GM18870 (cell line): Measurements from ENCODE around the gene YDJC.
"Not testable (repeated sequence)": the region's sequence is repeated elsewhere in the genome, so short reads cannot be mapped to it uniquely, and the experiment has no call there.

Experiments used
- ATAC-seq: cut with Tn5 transposase; IDR thresholded peaks from one replicate; pipeline ENCODE4 v1.9.1; 2021; ENCODE audit warnings: moderate library complexity; ENCODE audit not compliant: unreplicated experiment

Gene YDJC, protein sequence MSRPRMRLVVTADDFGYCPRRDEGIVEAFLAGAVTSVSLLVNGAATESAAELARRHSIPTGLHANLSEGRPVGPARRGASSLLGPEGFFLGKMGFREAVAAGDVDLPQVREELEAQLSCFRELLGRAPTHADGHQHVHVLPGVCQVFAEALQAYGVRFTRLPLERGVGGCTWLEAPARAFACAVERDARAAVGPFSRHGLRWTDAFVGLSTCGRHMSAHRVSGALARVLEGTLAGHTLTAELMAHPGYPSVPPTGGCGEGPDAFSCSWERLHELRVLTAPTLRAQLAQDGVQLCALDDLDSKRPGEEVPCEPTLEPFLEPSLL

DNA sequence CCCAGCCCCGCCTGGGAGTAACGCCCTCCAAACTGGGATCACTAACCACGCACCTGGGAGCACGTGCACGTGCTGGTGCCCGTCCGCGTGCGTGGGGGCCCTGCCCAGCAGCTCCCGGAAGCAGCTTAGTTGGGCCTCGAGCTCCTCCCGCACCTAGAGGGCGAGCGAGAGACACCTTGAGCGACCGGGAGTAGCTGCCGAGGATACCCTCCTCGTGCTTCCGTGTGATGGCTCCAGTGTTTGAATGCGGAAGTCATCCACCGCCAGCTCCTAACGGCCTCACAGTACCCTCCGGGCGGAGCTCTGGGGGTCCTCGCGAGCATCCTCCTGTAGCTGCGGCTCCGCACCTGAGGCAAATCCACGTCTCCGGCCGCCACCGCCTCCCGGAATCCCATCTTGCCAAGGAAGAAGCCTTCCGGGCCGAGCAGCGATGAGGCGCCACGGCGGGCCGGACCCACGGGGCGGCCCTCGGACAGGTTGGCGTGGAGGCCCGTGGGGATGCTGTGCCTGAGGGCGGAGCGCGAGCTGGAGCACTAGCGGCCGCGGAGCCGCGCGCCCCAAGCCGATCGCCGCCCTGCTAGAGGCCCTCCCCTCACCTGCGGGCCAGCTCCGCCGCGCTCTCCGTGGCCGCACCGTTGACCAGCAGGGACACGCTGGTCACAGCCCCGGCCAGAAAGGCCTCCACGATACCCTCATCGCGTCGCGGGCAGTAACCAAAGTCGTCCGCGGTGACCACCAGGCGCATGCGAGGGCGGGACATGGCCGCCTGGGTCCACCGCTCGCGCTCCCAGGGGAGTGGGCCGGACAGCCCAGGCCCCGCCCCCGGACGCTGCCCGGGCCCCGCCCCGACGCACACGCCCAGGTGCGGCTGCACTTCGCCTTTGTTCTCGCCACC lies at the start of gene YDJC:
Gene YDJC, minus strand, starts transcription at position 768 of the 895 bp plus-strand sequence. Its CDS starts 8 bp downstream, at position 760.
- ATAC-seq: peak; percentile 68

DNA sequence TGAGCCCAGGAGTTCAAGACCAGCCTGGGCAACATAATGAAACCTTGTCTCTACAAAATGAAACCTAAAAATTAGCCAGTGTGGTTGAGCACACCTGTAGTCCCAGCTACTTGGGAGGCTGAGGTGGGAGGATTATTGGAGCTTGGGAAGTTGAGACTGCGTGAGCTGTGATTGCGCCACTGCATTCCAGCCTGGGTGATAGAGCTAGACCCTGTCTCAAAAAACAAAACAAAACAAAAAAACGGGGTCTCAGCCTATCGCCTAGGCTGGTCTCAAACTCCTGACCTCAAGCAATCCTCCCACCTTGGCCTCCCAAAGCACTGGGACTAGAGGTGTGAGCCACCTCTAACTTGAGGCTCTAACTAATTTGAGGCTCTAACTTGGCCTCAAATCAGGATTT lies 49.6 kb upstream of the YDJC start:
- no peak for ATAC-seq

DNA sequence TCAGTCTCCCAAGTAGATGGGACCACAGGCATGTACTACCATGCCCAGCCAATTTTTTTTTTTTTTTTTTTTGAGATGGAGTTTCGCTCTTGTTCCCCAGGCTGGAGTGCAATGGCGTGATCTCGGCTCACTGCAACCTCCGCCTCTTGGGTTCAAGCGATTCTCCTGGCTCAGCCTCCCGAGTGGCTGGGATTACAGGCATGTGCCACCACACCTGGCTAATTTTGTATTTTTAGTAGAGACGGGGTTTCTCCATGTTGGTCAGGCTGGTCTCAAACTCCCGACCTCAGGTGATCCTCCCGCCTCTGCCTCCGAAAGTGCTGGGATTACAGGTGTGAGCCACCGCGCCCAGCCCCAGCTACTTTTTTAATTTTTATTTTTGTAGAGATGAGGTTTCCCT lies 49.0 kb upstream of the YDJC start:
- ATAC-seq: not testable (repeated sequence)

DNA sequence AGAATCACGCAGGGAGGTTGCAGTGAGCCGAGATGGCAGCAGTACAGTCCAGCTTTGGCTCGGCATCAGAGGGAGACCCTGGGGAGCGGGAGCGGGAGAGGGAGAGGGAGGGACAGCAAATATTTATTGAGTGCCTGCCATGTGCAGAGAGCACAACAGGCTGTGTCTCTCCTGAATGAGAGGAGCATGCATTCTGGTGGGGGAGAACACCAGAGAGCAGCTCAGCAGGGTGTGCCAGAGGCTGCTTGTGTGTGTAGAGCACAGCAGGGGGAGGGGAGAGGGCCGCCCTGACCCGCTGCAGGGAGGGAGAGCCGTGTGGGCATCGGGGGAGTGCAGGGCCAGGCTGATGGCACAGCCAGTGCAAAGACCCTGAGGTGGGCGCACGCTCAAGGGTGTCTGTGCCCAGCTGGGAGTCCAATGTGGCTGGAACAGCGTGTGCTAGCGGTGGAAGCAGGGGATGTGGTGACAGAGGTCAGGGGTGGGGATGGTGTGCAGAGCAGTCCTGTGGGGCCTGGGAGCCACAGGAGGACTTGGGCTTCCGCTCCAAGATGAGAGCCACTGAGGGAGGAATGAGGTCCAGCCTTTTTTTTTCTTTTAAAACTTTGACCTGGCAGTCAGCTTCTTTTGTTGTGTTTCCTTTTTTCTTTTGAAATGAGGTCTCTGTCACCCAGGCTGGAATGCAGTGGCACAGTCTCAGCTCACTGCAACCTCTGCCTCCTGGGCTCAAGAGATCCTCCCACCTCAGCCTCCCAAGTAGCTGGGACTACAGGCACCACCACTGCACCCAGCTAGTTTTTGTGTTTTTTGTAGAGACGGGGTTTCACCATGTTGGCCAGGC lies 48.0 kb upstream of the YDJC start:
- ATAC-seq: no peak

DNA sequence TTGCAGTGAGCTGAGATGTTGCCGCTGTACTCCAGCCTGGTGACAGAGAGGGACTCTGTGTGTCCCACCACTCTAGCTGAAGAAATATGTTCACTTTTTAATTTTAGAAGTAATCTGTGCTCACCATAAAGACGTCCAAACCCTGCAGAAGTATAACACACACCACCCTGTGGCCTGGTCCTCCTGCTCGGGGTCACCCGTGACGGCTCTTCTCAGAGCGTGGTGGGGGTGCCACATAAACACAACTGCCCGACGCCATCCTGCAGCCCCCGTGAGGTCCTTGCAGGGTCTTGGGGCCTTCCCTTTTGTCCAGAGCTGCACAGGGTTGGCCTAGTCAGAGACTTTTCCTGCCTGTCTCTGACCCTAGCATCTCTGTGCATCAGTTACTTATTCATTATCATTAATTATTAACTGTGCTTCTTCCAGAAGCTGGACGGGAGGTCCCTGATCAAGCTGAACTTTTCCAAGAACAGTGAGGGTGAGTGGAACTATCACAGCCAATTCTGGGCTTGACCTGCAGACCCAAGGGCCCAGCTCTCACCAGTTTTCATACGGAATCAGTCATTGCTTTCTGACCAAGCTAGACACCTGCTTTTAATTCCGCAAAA lies 44.9 kb upstream of the YDJC start:
- ATAC-seq: no peak

DNA sequence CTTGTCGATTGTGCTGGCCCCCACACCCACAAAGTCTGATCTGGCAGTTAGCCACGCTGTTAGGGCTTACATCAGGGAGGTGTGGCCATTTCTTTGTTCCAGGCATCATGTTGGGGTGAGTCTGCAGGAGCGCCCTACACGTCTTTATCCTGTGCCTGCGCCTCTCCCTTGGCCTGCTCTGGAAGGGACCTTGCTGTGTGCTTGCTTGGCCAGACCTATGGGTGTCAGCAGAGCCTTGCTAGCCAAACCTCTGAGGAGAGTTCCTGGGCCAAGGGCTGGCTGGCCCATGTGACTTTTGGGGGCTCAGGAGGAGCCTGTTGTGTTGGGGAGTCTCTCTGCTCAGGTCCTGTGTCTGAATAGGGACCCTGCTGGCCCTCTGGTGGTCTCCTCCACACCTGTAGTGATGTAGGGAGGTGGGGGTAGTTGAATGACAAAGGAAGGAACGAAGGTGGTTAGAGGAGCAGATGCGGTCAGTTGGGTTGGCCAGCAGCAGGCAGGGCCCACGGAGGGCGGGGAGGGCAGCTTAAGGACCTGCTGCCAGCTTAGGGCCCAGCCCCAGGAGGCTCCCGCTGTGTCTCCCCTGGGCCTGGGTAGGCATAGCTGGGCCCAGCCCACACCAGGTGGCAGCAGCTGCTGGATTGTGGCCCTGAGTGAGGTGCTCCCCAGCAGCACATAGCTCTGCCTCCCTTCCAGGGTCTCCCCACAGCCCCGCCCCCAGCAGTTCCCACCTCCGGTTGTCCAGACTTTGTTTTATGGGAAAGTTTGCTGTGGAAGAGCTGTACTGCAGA lies 43.9 kb upstream of the YDJC start:
- ATAC-seq: no peak

DNA sequence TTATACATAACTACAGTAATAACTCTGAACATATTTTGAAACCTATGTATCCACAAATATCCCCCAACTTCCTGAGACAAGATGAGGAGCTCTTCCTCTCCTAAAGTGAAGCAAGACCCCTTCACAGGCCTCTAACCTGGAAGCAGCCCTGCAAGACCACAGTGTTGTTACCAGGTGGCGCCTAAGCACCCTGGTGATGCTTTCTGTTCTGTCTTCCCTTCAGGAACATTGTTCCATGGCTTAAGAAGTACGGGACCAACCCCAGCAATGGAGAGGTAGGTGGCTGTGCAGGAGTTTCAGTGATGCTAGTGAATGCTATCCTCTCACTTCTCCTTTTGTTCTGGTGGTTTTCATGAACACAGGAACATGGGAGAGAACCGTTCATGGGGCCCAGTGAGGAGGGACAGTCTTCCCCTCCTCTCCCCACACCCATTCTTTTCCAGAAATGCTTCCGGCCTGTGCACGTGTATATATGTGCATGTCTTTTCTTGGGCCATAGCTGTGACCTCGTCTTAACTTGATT lies 42.3 kb upstream of the YDJC start:
- ATAC-seq: no peak

DNA sequence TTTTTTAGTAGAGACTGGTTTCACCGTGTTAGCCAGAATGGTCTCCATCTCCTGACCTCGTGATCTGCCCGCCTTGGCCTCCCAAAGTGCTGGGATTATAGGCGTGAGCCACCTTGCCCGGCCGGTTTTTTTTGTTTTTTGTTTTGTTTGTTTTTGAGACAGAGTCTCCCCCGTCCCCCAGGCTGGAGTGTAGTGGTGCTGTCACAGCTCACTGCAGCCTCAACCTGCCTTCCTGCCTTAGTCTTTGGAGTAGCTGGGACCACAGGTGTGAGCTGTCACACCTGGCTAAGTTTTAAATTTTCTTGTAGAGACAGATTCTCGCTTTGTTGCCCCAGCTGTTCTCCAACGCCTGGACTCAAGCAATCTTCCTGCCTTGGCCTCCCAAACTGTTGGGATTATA lies 39.2 kb upstream of the YDJC start:
- ATAC-seq: no peak

DNA sequence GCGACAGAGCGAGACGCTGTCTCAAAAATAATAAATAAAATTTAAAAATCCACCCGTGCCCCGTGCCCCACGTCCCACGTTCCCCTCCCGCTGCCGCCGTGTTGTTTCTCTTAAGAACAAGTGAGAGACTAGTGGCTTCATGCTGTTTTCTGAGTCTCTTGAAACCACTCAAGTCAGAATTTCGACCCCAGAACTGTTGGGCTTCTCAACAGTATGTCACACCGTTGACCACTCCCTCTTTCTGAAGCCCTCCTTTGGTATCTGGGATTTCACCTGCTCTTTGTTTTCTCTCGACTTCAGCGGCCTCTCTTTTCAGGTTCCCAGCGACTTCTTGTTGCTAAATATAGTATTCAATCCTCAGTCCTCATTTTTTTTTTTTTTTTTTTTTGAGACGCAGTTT lies 37.0 kb upstream of the YDJC start:
- no peak for ATAC-seq

DNA sequence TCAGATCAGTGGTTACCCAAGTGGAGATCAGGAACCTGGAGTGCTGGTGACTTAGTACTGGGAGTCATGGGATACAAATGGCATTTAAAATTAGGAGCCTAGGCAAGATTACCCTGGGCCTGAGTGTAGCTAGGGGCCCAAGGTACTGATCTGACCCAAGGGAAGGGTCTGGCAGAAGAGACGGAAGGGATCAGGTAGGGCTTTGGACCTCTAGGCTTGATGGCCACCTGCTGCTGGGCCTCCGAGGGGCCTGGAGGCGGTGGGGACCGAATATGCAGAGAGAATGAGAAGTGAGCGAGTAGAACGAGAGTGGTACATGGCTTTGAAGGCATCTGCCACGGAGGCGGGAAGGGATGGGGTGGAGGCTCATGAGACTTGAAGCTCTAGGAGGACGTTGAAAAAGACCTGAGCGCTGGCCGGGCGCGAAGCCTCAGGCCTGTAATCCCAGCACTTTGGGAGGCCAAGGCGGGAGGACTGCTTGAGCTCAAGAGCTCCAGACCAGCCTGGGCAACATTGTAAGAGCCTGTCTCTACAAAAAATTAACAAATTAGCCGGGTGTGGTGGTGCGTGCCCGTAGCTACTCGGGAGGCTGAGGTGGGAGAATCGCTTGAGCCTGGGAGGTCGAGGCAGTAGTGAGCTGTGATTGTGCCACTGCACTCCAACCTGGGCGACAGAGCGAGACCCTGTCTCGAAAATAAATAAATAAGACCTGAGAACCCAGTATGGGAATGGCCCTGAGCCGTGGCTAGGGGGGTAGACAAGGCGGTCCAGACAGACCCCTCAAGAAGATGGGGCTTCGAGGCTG lies 35.4 kb upstream of the YDJC start:
- no peak for ATAC-seq

DNA sequence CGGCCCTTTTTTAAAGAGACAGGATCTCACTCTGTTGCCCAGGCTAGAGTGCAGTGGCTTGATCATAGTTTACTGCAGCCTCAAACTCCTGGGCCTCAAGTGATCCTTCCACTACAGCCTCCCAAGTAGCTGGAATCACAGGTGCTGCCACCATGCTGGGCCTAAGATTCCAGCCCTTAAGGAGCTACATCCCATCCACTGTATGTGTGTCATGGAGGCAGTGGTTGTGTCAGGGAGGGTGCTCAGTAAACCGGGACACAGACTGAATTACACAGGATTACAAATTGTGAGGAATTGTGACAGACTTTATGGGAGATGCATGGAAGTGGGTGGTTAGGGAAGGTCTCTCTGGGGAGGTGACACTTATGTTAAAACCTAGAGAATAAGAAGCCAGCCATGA lies 33.9 kb upstream of the YDJC start:
- ATAC-seq: no peak

DNA sequence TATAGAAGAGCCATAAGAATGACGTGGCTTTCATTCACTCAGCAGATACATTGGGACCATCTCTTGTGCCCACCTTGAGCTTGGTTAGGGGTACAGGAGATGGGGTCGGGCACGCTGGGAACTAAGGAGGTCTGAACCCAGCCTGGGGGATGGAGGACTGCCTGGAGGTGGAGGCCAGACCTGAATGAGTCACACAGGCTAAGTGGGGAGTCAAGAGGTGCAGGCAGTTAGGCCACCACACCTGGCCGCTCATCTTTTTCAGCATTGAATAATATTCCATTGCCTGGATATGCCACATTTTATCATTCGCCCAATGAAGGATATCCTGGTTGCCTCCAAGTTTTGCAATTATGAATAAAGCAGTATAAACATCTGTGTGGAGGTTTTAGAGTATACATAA lies 32.2 kb upstream of the YDJC start:
- no peak for ATAC-seq

DNA sequence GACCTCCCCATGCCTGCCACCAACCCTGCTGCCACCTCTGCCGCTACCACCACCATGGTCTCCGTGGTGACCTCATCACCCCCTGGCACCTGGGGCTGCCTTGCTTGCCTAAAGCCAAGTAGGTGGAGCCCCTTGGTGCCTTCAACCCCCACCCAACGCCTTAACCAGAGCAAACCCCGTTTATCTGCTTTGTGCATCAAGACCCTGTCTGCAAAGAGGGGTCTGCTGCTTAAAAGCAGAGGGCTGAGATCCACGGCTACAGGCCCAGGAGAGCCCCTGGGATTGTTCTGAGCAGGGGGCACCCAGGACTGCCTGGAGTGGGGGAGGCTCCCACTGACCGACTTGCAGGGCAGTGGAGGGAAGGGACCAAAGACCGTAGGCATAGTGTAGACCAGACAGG lies 31.1 kb upstream of the YDJC start:
- ATAC-seq: no peak

DNA sequence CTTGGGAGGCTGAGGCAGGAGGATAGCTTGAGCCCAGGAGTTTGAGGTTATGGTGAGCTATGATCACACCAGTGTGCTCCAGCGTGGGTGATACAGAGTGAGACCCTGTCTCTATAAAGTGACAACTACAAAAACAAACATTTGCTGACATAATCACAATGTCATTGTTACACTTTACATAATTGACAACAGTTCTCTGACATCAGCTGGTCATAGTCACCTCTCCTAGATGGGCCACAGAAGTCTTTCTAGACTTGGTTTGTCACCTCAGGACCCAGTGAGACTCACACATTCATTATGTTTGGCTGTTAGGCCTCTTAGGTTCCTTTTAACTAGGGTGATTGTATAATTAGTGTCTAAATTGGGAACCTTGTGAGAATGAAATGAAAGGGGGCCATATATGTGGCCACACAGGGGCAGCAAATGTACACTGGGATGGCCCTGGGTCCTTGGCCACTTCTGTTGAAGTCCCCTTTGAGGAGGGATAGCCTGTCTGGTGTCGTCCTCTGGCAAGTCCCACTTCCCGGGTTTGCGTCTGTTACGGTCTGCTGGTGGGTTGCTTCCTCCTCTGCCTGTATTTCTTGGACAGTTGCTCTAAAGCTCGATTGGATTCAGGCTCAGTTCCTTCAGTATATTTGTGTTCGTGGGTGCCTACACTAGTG lies 30.2 kb upstream of the YDJC start:
- ATAC-seq: no peak

DNA sequence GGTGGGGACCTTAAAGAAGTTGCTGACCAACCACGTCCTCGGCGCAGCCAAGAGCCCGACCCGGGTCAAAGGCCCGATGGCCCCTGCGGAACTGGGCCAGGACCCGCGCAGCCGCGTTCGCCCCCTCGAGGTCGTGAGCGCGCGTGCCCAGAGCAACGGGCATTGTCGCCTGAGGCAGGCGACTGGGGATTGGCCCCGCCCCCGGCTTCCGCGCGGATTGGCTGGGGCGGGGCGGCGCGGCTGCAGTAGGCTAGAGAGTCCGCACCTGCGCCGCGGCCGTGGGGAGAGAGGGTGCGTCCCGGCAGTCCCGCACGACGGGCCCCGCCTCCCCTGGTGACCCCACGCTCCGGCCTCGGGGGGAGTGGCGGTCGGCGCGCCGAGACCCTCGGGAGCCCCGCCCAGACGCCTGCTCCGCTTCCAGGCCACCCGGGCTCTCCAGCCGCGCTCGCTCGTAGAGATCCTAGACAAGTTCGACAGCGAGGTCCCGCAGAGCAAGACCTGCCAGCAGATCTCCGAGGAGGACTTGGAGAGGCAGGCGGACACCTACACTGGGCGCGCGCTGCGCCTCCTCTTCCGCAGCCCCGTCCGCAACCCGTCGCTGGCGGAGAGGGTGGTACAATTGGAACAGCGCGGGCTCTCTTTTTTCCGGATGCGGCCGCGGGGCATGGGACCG lies 27.7 kb upstream of the YDJC start:
- no peak for ATAC-seq

DNA sequence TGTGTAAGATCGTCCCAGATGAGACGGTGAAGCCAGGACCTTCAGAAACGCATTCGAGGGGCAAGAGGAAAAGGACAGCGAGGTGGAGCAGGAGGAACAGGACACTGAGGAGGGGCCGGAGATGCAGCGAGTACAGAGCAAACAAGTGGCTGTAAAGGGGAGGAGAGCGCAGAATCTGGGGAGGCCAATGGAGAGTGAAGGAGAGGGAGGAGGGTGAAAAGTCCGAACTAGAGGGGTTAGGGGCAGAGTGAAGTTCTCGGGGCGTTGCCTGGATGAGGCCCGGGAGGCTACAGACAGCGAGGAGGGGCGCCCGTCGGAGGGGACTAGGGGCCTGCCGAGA lies 27.2 kb upstream of the YDJC start:
- ATAC-seq: no peak

DNA sequence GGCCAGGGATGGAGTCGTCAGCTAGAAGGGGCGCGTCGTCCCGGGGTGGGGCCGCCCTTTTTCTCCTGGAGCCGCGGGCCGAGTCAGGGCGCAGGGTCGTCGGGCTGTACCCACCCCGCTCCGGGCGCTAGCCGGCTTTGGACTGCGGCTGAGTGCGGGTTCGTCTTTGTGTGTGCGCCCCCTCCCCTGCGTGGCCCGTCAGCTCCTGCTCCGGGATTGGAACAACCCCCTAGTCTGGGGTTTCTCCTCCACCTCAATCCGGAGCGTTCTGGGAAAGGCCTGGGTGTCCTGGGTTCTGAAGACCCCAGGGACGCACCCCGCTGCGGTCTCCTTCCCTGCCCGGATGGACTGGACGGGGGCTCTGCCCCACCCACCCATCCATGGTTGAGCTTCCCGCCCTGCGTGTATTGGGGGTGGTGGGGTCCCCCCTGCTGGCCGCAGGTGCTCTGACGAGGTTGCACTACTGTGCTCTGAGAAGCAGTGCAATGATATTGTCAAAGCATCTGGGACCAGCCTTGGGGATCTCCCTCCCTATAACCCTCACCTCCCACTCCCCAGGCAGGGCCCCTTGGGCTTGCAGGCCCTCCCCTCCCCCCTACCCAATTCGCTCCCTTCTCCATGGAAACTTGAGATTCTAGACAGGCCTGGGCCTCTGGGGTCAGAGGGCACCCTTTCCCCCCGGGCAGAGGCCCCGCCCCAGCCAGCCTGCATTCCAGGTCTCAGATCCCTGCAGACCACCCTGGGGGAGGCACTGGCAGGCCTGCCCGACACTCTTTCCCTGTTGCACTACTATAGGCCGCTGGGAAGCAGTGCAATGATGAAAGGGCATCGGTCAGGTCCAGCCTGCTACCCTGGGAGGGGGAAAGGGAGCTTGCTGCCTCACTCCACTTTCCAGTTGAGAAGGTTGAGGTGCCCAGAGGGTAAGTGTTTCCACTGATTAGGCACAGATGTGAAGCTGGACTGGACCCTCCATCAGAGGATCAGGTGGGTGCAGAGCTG lies 23.0 kb upstream of the YDJC start:
- ATAC-seq: no peak
